HG03103 (cell line): ENCODE measurements around the gene NUCB2.
"Not testable (repeated sequence)": the region's sequence is repeated elsewhere in the genome, so short reads cannot be mapped to it uniquely, and the experiment has no call there.

ENCODE experiments used
- ATAC-seq: cut with Tn5 transposase; IDR thresholded peaks from one replicate; pipeline ENCODE4 v1.9.1; 2021; ENCODE audit warnings: low read depth; ENCODE audit not compliant: unreplicated experiment

Gene NUCB2

DNA sequence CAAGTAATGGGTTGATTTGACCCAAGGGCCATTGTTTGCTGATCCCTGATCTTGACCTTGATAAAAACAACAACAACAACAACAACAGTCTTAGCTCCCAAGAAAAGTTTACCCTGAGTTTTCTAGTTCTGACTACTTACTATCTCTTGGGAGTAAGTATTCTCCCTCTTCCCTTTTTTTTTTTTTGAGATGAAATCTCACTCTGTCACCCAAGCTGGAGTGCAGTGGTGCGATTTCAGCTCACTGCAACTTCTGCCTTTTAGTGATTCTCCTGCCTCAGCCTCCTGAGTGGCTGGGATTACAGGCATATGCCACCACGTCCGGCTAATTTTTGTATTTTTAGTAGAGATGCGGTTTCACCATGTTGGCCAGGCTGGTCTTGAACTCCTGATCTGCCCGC is 8.0 kb upstream of the NUCB2 start:
- not testable (repeated sequence) for ATAC-seq

DNA sequence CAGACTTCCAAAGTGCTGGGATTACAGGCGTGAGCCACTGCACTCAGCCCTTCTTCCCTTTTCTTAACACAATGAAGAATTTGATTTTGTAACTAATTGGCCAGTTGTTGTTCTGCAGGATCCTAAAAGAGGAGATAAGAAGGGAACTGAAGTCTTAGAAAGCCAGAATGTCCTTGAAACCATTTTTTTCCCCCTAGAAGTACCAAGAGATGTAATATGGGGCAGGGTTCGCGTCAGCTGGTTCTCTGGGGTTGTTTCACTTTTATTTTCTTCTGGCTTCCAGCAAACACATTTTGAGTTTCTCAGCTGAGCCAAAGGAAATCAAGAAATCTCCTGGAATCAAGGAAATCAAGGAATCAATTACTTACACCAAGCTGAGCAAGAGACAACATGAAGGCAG is 7.6 kb upstream of the NUCB2 start:
- ATAC-seq, result no peak

DNA sequence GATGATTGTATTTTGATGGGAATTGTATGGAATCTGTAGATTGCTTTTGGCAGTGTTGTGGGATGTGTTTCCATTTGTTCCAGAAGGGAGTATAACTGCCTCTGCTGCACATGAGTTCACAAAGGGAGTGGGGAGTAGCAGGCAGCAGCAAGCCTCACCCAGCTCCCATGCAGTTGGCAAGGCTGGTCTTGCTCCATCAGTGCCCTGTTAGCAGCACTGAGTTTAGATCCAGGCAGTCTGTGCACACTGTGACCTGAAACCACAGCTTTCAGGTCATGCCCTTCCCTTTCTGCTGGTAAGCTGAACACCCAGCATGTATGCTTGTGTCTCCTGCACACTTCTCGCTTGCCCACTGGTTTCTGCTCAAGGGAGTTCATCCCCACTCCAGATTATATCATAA is 3.7 kb upstream of the NUCB2 start:
- ATAC-seq, result no peak

DNA sequence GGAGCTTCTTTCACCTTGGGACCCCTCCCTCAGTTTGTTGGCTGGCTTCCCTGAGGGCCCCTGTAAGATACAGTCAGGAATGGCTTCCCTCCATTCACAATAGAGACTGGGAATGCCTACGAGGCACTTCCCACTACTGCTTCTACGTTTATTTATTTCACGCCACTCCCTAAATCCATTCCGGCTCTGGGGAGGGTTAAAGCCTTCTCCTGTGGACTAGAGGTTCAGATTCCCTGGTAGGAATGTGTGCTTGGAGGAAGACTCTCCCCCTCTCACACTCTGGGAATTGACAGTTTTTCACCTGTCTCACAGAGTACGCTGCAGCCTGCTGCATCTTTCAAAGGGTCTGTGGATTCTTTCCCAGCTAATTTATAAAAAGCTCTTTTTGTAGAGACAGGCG is 3.3 kb upstream of the NUCB2 start:
- ATAC-seq, result no peak

DNA sequence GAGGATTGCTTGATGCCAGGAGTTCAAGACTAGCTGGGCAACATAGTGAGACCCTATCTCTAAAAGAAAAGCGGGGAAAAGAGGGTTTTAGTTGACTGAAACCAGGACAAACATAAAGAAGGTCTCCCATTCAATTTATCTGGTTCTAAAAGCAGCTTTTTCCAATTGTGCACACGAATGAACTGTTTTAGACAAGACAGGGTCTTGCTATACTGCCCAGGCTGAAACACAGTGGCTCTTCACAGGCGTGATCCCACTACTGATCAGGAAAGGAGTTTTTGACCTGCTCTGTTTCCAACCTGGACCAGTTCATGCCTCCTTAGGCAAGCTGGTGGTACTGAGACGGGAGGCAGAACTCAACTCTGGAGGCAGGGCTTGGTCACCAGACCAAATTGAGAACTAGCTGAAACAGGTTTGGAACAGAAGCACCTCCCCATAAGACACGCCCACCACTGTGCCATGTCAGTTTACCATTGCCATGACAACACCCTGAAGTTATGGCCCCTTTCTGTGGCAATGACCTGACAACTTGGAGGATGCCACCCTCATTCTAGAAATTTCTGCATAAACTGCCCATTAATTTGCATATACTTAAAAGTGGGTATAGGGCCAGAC is 2.8 kb upstream of the NUCB2 start:
- ATAC-seq, result no peak

DNA sequence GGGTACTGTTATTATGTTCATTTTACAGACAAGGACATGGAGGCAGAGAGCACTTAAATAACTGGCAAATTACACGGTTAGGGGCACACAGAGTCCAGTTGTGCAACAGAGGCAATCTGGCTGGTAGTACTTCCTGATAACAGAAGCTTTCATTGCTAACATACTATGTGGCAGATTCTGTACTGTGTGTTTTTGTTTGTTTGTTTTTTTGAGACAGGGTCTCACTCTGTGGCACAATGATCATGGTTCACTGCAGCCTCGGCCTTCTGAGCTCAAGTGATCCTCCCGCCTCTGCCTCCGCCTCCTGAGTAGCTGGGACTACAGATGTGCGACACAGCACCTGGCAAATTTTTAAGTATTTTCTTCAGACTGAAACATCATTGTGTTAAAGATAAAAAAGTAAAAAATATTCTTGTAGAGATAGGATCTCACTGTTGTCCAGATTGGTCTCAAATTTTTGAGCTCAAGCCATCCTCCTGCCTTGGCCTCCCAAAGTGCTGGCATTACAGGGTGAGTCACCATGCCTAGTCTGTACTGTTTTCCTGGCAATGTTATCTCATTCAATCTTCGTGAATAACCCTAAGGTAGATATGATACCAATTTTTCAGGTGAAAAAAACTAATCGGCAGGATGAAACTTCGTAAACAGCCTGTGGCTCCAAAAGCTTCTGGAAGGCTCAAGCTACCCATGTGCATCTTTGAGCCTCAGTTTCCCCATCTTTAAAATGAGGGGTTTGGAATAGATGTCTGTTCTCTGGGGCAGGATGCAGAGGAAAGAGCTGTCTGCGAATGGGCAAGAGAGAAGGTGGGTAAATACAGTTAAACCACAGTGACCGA is 921 bp upstream of the NUCB2 start:
- ATAC-seq, result no peak

DNA sequence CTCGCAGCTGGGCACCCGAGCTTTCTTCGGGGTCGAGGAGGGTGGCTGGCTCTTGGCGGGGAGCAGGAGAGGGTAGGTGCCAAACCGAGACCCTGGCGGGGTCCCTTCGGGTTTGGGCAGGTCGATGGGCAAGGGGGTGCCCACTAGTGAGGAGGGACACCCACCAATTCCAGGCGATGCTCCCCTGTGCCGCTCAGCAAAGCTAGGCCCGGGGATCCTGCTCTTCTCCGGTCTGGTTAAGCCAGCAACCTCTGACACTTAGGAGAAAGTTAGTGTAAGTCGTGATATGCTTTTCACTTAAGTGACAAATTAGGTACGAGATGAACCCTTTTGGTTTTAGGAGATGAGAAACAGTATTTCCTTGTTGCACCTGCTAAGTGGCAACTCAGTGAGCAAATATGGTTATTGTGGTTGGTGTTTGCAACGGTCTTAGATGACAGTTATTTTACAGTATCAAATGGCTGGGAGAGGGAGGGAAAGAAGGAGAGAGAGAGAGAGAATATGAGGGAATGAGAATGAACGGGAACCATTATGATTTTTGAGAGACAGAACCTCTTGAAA is 565 bp downstream of the NUCB2 start:
- peak; percentile 2 for ATAC-seq

DNA sequence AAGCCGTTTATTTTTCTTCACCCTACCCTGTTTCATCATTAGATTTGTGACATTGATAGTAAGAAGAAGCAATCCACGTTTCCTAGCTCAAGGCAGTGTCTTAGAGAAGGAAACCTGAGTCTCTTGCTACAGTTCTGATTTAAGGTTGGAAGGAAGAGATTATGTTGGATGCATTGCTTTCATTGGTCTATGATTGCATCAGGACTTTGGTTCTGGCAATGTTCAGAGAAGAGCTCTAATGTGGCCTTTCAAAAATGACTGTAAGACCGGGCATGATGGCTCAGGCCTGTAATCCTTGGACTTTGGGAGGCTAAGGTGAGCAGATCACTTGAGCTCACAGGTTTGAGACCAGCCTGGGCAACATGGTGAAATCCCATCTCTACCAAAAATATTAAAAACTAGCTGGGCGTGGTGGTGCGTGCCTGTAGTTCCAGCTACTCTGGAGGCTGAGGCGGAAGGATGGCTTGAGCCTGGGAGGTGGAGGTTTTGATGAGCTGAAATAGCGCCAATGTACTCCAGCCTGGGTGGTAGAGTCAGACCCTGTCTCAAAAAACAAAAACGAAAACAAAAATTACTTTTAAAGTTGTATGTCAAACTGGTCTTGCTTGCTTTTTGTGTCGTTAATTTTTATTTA is 4.1 kb downstream of the NUCB2 start:
- ATAC-seq, result no peak

DNA sequence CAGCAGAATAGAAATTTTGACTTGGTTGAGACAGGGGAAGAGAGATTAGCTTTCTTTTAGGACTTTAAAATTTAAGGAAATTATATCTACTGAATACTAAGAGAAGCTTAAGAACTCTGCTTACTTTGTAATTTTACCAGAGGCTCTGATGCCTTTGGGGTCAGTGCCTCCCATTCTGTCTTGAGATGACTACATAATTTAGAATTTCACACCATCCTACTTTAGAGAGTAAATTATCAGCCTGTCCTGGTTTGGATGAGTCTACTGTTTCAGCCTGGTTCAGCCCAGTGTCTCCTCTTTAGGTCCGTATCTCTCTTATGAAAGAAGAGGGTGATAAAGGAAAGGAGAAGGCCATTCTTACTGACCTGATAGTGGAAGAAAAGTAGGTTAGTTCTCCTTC is 9.8 kb downstream of the NUCB2 start:
- no peak for ATAC-seq

DNA sequence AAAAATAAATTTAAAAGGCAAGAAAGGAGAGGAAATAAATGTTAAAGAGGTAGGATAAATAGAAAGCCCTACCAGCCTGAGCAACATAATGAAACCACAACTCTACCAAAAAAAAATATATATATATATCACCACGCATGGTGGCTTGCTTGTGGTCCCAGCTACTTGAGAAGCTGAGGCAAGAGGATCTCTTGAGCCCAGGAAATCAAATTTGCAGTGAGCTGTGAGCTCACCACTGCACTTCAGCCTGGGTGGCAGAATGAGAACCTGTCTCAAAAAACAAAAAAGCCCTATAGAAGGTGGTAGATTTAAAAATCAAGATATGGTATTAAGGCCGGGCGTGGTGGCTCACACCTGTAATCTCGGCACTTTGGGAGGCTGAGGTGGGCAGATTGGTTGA is 10.5 kb downstream of the NUCB2 start:
- ATAC-seq, result no peak

DNA sequence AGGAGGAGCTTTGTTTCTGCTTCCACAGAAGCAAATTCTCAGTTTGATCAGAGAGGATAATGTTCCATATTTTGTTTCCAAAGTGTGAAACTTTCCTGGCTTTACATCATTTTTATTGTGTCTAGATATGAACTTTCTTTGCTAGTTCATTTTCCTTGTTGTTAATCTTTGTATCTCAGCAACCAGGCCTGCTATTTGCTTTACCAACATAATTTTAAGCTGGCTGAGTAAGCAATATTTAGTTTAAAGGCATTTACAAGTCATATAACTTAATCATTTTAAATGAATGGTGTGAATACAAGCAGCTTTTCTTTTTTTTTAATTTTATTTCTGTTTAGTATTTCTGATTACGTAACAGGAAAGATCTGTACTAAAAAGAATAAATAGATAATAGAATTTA is 15.2 kb downstream of the NUCB2 start:
- no peak for ATAC-seq

DNA sequence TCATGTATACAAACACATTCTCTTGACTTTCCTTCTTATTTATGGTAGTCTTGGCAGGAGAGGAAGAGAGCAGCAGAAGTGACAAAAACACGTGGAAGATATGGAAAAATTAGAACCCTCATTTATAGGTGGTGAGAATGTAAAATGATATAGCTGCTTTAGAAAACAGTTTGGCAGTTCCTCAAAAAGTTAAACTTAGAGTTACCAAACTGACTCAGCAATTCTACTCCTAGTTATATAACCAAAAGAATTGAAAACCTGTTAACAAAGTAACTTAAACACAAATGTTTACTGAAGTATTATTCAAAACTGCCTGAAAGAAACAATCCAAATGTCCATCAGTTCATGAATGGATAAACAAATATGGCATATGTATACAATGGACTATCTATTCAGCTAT is 16.8 kb downstream of the NUCB2 start:
- no peak for ATAC-seq

DNA sequence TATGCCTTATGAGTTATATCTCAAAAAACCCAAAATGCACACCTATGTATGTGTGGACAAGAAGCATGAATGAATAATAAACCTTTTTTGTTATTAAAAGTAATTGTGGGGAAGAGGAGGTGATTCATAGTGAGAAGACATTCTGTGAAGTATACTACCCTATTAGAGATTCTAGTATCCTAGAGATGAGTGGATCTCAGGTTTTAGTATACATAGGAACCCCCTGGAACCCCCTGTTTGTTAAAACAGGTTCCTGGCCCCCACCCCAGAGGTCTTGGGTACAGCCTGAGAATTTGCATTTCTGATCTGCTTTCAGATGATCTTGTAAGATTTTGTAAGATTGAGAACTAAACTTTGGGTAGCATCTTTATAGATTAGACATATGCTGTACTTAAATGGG is 17.5 kb downstream of the NUCB2 start:
- no peak for ATAC-seq

DNA sequence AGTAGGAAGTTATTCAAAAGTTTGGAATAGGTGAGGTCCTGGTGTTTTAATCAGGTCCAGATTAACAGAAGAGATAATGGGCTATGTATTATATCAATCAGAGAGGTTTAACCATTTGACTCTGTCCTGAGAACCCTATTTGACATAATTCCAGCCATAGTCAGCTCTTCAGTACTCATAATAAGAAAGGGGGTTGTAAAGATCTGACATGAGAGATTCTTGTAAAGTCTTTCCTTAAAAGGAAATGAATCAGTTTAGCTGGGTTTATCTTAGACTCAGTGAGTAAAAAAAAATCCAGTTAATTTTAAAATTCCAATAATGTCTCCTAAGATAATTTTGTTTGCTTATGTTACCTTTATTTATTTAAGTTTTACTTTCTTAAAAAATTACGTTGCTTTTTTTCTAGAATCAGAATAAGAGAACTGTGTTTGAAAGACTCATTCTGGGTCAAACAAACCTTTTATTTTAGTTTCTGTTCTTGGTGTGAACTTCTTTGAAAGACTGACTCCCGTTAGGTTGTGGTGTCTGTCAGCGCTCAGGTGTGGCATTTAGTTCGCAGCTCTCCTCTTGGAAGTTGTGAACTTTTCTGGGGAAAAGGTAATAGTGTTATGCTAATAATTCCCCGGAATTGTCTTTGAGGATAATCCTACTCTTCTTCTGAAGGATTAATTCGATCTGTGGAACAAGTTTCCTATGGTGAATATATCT is 20.5 kb downstream of the NUCB2 start:
- no peak for ATAC-seq

DNA sequence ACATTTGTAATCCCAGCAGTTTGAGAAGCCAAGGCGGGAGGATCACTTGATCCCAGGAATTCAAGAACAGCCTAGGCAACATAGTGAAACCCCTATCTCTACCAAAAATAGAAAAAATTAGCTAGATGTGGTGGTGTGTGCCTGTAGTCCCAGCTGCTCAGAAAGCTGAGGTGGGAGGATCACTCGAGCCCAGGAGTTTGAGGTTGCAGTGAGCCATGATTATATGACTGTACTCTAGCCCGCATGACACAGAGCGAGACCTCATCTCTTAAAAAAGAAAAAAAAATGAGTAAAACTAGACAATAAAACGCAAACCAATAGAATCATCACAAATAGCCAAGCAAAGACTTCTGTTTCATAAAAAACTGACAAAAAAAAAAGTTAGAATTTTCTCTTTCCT is 21.8 kb downstream of the NUCB2 start:
- ATAC-seq, result peak; percentile 70

DNA sequence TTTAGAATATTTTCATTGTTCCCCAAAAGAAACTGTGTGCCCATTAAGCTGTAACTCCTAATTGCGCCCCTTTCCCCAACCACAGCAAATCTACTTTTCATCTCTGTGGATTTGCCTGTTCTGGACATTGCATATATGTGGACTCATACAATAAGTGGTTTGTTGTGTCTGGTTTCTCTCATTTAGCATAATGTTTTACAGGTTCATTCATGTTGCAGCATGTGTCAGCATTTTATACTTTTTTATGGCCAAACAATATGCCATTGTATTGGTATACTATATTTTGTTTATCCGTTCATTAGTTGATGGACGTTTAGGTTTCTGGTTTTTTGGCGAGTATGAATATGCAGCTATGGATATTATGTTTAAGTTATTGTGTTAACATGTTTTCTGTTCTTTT is 23.8 kb downstream of the NUCB2 start:
- no peak for ATAC-seq

DNA sequence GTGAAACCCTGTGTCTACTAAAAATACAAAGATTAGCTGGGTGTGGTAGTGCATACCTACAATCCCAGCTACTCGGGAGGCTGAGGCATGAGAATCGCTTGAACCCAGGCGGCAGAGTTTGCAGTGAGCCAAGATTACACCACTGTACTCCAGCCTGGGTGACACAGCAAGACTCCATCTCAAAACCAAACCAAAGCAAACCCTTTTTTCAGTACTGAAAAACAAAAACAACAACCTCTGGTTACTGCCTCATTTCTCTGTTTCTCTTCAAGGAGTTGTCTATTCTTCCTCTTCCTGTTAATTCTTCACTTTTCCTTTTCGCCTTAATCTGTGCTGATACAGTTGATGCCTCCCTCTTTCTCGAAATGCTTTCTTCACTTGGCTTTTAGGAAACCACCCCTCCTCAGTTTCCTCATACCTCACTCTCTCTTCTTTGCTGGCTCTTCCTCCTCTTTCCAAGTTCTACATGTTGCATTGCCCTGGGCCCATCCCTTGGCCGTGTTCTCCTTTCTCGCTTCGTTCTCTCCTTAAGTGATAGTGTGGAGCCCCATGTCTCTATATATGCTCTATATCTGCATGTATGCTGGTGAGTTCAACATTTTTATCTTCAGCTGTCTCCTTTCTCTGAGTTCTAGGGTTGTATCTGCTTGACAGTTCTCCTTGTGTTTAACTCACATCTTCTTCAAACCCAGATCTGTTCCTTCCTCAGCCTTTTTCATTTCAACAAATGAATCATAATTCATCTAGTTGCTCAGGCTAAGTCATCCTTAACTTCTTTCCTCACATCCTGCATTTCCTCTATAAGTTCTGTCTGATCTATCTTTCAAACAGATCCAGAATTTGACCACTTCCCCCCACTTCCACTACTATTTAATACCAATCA is 37.1 kb downstream of the NUCB2 start:
- ATAC-seq, result no peak

DNA sequence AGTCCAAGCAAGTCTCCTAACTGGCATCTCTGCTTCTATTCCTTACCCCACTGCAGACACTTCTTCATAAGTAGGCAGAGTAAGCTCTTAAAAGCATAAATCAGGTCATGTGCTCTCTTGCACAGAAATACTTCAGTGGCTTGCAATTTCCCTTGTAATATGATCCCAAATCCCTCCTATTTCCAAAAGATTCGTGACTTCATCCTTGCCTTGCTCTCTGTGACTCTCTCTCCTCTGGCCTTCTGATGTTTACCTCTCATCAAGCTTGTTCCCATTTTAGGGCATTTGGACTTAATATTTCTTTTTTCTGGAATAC is 37.7 kb downstream of the NUCB2 start:
- ATAC-seq, result no peak

DNA sequence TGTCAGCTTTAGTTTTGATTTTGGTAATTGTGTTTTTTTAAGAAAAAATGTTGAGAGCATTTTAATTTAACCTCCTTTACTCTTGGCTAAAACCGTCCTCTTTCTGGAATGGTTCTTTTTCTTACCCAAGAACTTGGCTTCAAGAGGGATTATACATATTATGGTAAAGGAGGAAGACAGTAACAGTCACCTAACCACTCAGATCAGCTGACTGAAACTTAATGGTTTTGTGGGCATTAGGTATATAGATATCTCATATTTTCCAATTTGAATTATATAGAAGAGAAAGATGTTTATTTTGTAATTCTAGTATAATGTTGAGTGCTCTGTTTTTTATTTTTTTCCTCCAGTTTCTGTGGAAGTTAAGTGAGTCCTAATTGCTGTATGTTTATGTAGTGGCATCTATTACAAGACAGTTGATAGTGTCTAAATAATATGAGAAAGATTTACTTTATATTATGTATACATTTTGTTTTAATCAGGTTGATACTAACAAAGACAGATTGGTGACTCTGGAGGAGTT is 38.4 kb downstream of the NUCB2 start:
- ATAC-seq, result no peak
